HEK293 (cell line): Measurements from ENCODE around the gene EHMT1.

Experiments used
- CTCF ChIA-PET: fragments of 350-600 bp; formaldehyde crosslinking; extraction: SDS; loops from one replicate; lab custom pipeline; 2021; ENCODE audit warnings: antibody characterized with exemption; lab: Yijun Ruan, JAX
- POLR2A ChIA-PET: fragments of 300-600 bp; formaldehyde crosslinking; extraction: SDS; loops from one replicate; lab custom pipeline; 2020; ENCODE audit warnings: antibody characterized with exemption, inconsistent platforms; lab: Yijun Ruan, JAX
- H3K27ac ChIP-seq: fragments of 200-500 bp; sonication (Bioruptor generic); 2 replicates; pipeline ENCODE4 v1.5.1; 2014; ENCODE audit warnings: low read depth, low read length, control low read depth, inconsistent platforms; ENCODE audit errors: extremely low read depth
- H3K36me3 ChIP-seq, 2 experiments: fragments of 200-500 bp in 1 of 2; sonication (Bioruptor generic) in 1 of 2; 1 replicate in 1 of 2; 2 replicates in 1 of 2; pipeline ENCODE4 v1.5.1; 2014 to 2017; ENCODE audit warnings: inconsistent platforms in 2 of 2, low read length in 2 of 2; ENCODE audit not compliant: control insufficient read depth in 2 of 2, insufficient read depth in 1 of 2
- H3K4me1 ChIP-seq: fragments of 200-500 bp; sonication (Bioruptor generic); 2 replicates; pipeline ENCODE4 v1.5.1; 2014; ENCODE audit warnings: mild to moderate bottlenecking, low read length, inconsistent platforms; ENCODE audit not compliant: control insufficient read depth, insufficient read depth
- H3K4me3 ChIP-seq: 2 replicates; pipeline ENCODE4 v1.5.1; 2011; ENCODE audit warnings: low read depth, mild to moderate bottlenecking, control low read depth, low read length, moderate library complexity
- H3K9me3 ChIP-seq: fragments of 200-500 bp; sonication (Bioruptor generic); 2 replicates; pipeline ENCODE4 v1.5.1; 2014; ENCODE audit warnings: low read depth, low read length, inconsistent platforms; ENCODE audit not compliant: control insufficient read depth, insufficient read depth
- GLI2 ChIP-seq: fragments of 450-650 bp; formaldehyde crosslinking; IDR thresholded peaks from 2 replicates; pipeline ENCODE4; 2017; ENCODE audit warnings: missing biosample characterization, missing genetic modification characterization, low read depth, borderline replicate concordance
- HIC1 ChIP-seq: fragments of 450-650 bp; formaldehyde crosslinking; IDR thresholded peaks from 2 replicates; pipeline ENCODE4 v1.5.1; 2016; ENCODE audit warnings: missing biosample characterization, missing genetic modification characterization
- HOXD13 ChIP-seq: sonication (generic); formaldehyde crosslinking; IDR thresholded peaks from 2 replicates; pipeline ENCODE4 v1.8.0; 2022; ENCODE audit warnings: missing genetic modification reagents, borderline replicate concordance
- KLF1 ChIP-seq: fragments of 450-650 bp; formaldehyde crosslinking; IDR thresholded peaks from 2 replicates; pipeline ENCODE4 v1.5.1; 2016; ENCODE audit warnings: missing biosample characterization, missing genetic modification characterization
- OSR2 ChIP-seq: fragments of 450-650 bp; formaldehyde crosslinking; IDR thresholded peaks from 2 replicates; pipeline ENCODE4 v1.5.1; 2016; ENCODE audit warnings: missing biosample characterization, missing genetic modification characterization
- PRDM4 ChIP-seq: fragments of 450-650 bp; formaldehyde crosslinking; IDR thresholded peaks from 2 replicates; pipeline ENCODE4 v1.5.1; 2017; ENCODE audit warnings: missing biosample characterization, missing genetic modification characterization
- SP2 ChIP-seq: fragments of 450-650 bp; formaldehyde crosslinking; IDR thresholded peaks from 2 replicates; pipeline ENCODE4 v1.5.1; 2016; ENCODE audit warnings: missing biosample characterization, missing genetic modification characterization
- SP7 ChIP-seq: fragments of 450-650 bp; formaldehyde crosslinking; IDR thresholded peaks from 2 replicates; pipeline ENCODE4 v1.5.1; 2016; ENCODE audit warnings: missing biosample characterization, missing genetic modification characterization
- TRIM28 ChIP-seq: IDR thresholded peaks from 2 replicates; pipeline ENCODE4 v1.6.1; 2011; ENCODE audit warnings: low read length, control low read depth, borderline replicate concordance
- ZBTB26 ChIP-seq: fragments of 450-650 bp; formaldehyde crosslinking; optimal IDR thresholded peaks from 2 replicates; pipeline ENCODE3; 2016; ENCODE audit warnings: missing biosample characterization, mild to moderate bottlenecking, missing genetic modification characterization
- ZNF19 ChIP-seq: fragments of 450-650 bp; formaldehyde crosslinking; IDR thresholded peaks from 2 replicates; pipeline ENCODE4; 2016; ENCODE audit warnings: missing biosample characterization, missing genetic modification characterization, low read depth
- ZNF350 ChIP-seq: fragments of 450-650 bp; formaldehyde crosslinking; IDR thresholded peaks from 2 replicates; pipeline ENCODE4 v1.5.0; 2017; ENCODE audit warnings: missing biosample characterization, mild to moderate bottlenecking, missing genetic modification characterization
- ZNF366 ChIP-seq: fragments of 450-650 bp; formaldehyde crosslinking; conservative IDR thresholded peaks from 2 replicates; pipeline ENCODE4 v1.5.1; 2016; ENCODE audit warnings: missing biosample characterization, missing genetic modification characterization
- ZNF404 ChIP-seq: fragments of 450-650 bp; formaldehyde crosslinking; IDR thresholded peaks from 2 replicates; pipeline ENCODE4 v1.5.1; 2017; ENCODE audit warnings: missing biosample characterization, missing genetic modification characterization
- ZNF423 ChIP-seq: fragments of 450-650 bp; formaldehyde crosslinking; IDR thresholded peaks from 2 replicates; pipeline ENCODE4 v1.5.1; 2016; ENCODE audit warnings: missing biosample characterization, missing genetic modification characterization
- ZNF580 ChIP-seq: fragments of 450-650 bp; formaldehyde crosslinking; IDR thresholded peaks from 2 replicates; pipeline ENCODE4 v1.5.1; 2016; ENCODE audit warnings: missing biosample characterization, missing genetic modification characterization
- ZNF596 ChIP-seq: fragments of 450-650 bp; IDR thresholded peaks from 2 replicates; pipeline ENCODE4 v1.5.0; 2018; ENCODE audit warnings: missing biosample characterization, mild to moderate bottlenecking, missing genetic modification characterization, moderate library complexity
- ZNF658 ChIP-seq: fragments of 450-650 bp; formaldehyde crosslinking; IDR thresholded peaks from 2 replicates; pipeline ENCODE4; 2016; ENCODE audit warnings: missing biosample characterization, missing genetic modification characterization
- ZNF747 ChIP-seq: fragments of 450-650 bp; formaldehyde crosslinking; IDR thresholded peaks from 2 replicates; pipeline ENCODE4 v1.5.1; 2016; ENCODE audit warnings: missing biosample characterization, missing genetic modification characterization
- ZNF837 ChIP-seq: fragments of 450-650 bp; formaldehyde crosslinking; IDR thresholded peaks from 2 replicates; pipeline ENCODE4 v1.5.1; 2016; ENCODE audit warnings: missing biosample characterization, missing genetic modification characterization
- ZNF843 ChIP-seq: fragments of 450-650 bp; formaldehyde crosslinking; IDR thresholded peaks from 2 replicates; pipeline ENCODE4 v1.5.1; 2016; ENCODE audit warnings: missing biosample characterization, missing genetic modification characterization
- ZSCAN5A ChIP-seq: fragments of 450-650 bp; formaldehyde crosslinking; IDR thresholded peaks from 2 replicates; pipeline ENCODE4 v1.5.1; 2016; ENCODE audit warnings: missing biosample characterization, missing genetic modification characterization
- TF ChIP-seq, protein P1 (sequence below): fragments of 450-650 bp; formaldehyde crosslinking; IDR thresholded peaks from 2 replicates; pipeline ENCODE4 v1.5.1; 2017; ENCODE audit warnings: missing biosample characterization, missing genetic modification characterization

Gene EHMT1

DNA sequence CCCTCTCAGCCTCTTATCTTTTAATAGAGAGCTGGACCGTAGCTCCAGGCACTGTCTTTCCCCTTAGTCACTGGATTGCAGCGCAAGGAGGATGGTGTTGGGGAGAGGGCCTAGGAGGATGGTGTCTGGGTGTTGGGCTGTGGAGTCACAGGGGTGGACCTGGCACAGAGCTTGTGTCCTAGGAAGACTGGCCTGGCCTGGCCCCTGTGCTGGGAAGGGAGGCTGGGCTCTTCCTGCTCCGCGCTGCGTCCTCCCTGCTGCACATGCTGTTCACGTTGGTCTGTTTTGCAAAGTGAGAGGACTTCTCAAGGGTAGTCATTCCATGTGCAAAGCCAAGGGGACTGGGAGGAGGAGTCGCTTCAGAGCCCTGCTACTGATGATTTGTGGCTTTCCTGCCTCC lies 123.9 kb downstream of the EHMT1 start:
- Histone ChIP-seq H3K4me1 (peaks cover 8% of the 10 kb centered on the region), H3K4me3 (no peak overlapping the region), H3K27ac (no peak overlapping the region), H3K36me3 (peaks cover 0 to 45% of the 10 kb centered on the region in 2 experiments; a peak in 2 of 3 replicates), H3K9me3 (no peaks in the 10 kb centered on the region)
- POLR2A ChIA-PET: no interaction called here
- CTCF ChIA-PET: interaction anchor here (0.6 to 1.0 kb wide), 4 partner anchors 21 to 469 kb away, joined by 3 read pairs; no protein-coding TSS in a partner anchor
- no peak for TF ChIP-seq ZNF366 (tag by site-specific recombination)
- TF ChIP-seq, protein P1, sequence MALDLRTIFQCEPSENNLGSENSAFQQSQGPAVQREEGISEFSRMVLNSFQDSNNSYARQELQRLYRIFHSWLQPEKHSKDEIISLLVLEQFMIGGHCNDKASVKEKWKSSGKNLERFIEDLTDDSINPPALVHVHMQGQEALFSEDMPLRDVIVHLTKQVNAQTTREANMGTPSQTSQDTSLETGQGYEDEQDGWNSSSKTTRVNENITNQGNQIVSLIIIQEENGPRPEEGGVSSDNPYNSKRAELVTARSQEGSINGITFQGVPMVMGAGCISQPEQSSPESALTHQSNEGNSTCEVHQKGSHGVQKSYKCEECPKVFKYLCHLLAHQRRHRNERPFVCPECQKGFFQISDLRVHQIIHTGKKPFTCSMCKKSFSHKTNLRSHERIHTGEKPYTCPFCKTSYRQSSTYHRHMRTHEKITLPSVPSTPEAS (tag by site-specific recombination): no peak
- no peak for TF ChIP-seq OSR2
- TF ChIP-seq ZBTB26 (tag by site-specific recombination): no peak
- no peak for TF ChIP-seq ZNF423 (tag by site-specific recombination)
- no peak for TF ChIP-seq HOXD13 (CRISPR knock-in tag)
- no peak for TF ChIP-seq ZNF596
- no peak for TF ChIP-seq HIC1 (tag by site-specific recombination)
- no peak for TF ChIP-seq ZNF747 (tag by site-specific recombination)
- TF ChIP-seq SP2: no peak
- TF ChIP-seq, all 188 proteins: peak for 0

- Histone ChIP-seq H3K27ac (no peak overlapping the region), H3K9me3 (no peaks in the 10 kb centered on the region)
- TF ChIP-seq TRIM28 (no peak), ZNF580 (tag by site-specific recombination) (no peak), ZNF19 (tag by site-specific recombination) (no peak)
- TF ChIP-seq, all 188 proteins: peak for 0
- H3K4me1 ChIP-seq: peaks cover 8% of the 10 kb centered on the region
- POLR2A ChIA-PET: interaction anchor here (0.6 kb wide), 2 partner anchors 15 to 79 kb away, joined by 4 read pairs; no protein-coding TSS in a partner anchor
- CTCF ChIA-PET: interaction anchor here (0.6 kb wide), 1 partner anchor 40 kb away, joined by 3 read pairs; no protein-coding TSS in a partner anchor
- peaks cover 0 to 51% of the 10 kb centered on the region in 2 experiments; a peak in 2 of 3 replicates for H3K36me3 ChIP-seq
- no peak overlapping the region for H3K4me3 ChIP-seq
Observed at GRCh38 chr9:137743695-137744094, 124.9 kb downstream of the EHMT1 start.

- no peak overlapping the region for H3K4me3 ChIP-seq
- H3K9me3 ChIP-seq: no peaks in the 10 kb centered on the region
- ChIA-PET POLR2A (no interaction called here), CTCF (interaction anchor here (0.8 kb wide), 1 partner anchor 72 kb away, joined by 4 read pairs; no protein-coding TSS in a partner anchor)
- H3K27ac ChIP-seq: no peak overlapping the region
- H3K36me3 ChIP-seq: peaks cover 0 to 51% of the 10 kb centered on the region in 2 experiments; a peak in 2 of 3 replicates
- peaks cover 6% of the 10 kb centered on the region for H3K4me1 ChIP-seq
- TF ChIP-seq ZNF404 (tag by site-specific recombination) (no peak), KLF1 (no peak), OSR2 (no peak), ZNF658 (no peak), ZNF350 (no peak), ZNF837 (tag by site-specific recombination) (no peak), PRDM4 (no peak), ZSCAN5A (tag by site-specific recombination) (no peak), ZNF843 (tag by site-specific recombination) (no peak), SP7 (tag by site-specific recombination) (no peak), GLI2 (tag by site-specific recombination) (no peak), ZNF19 (tag by site-specific recombination) (no peak), ZNF596 (no peak)
Observed at GRCh38 chr9:137744632-137745183, 125.9 kb downstream of the EHMT1 start.
